Adrenal gland (tissue), 12 donors: ENCODE data around the gene LORICRIN. TPM values are rescaled to one million over a fixed set of nuclear protein-coding genes. Genes with fewer than 3 reads are reported as not detected.

Source experiments
- DNase-seq, 7 donors: peaks; one replicate each; pipeline ENCODE4 v3.0.0-alpha.2; 2019 to 2020
- H3K27ac ChIP-seq, 5 donors: fragments of 200-600 bp; sonication (generic) in 4 of 5; 1 replicate in 3 of 5; 2 replicates in 2 of 5; pipeline versions ENCODE4 v1.5.1 to v1.8.0; 2016 to 2020; ENCODE audit warnings: mild to moderate bottlenecking in 1 of 5
- H3K27me3 ChIP-seq: fragments of 200-600 bp; 2 replicates; pipeline ENCODE4 v1.8.0; 2021
- H3K36me3 ChIP-seq, 2 donors: fragments of 200-600 bp; replicated peaks in 1 of 2; 1 replicate in 1 of 2; 2 replicates in 1 of 2; pipeline versions ENCODE4 v1.5.1 to v1.8.0; 2018 to 2022
- H3K4me1 ChIP-seq, 2 donors: fragments of 200-600 bp; replicated peaks in 1 of 2; 1 replicate in 1 of 2; 2 replicates in 1 of 2; pipeline versions ENCODE4 v1.5.1 to v1.8.0; 2018 to 2021
- H3K4me3 ChIP-seq, 4 donors: fragments of 200-600 bp; sonication (generic) in 3 of 4; one replicate each; pipeline ENCODE4 v1.5.1; 2016 to 2018
- H3K9me3 ChIP-seq, 3 donors: fragments of 200-600 bp; sonication (generic) in 1 of 3; replicated peaks in 1 of 3; 1 replicate in 2 of 3; 2 replicates in 1 of 3; pipeline versions ENCODE4 v1.5.1 to v1.8.0; 2016 to 2021
- POLR2A ChIP-seq, 2 donors: fragments of 450-650 bp; IDR thresholded peaks; one replicate each; pipeline ENCODE4 v1.6.1; 2017; ENCODE audit warnings: antibody characterized with exemption in 2 of 2, mild to moderate bottlenecking in 2 of 2, moderate library complexity in 1 of 2
- WGBS, 4 donors: extraction: QIAGEN DNeasy Blood & Tissue Kit in 2 of 4; methylation state at CpG; one replicate each; pipeline versions ENCODE4 v1.1.5 to v1.1.7; 2013 to 2017; 5-methylcytosine and 5-hydroxymethylcytosine counted together
- intact Hi-C, 2 donors: fragments of 100-400 bp; cut with DNase I; formaldehyde crosslinking; loops; one replicate each; pipeline versions ENCODE4 v1.14.1 to v1.15.0; 2022 to 2023
- polyA plus RNA-seq, 3 donors: library from polyadenylated mRNA; stranded (reverse); fragments of 200-250 nt in 2 of 3; fragments of 350-450 nt in 1 of 3; fragmentation: Illumina TruSeq in 1 of 3; extraction: RNeasy Lipid Tissue Mini Kit (QIAGEN cat#74804) in 1 of 3; gene quantifications; one replicate each; pipeline ENCODE4 v1.2.3, GENCODE V29; 2013 to 2014
- total RNA-seq, 9 donors: library from RNA; depleted of rRNA in 4 of 9; stranded (reverse); fragments of >200 nt in 4 of 9; fragments of 120-200 nt in 1 of 9; fragmentation: NEBNext Ultra II Directional in 1 of 9; extraction: Animal tissue kit (Norgen Biotek cat#: 25700) in 1 of 9; gene quantifications; one replicate each; pipeline versions ENCODE4 v1.1.0 to v1.2.4, GENCODE V29; 2013 to 2023
- TF ChIP-seq, protein P1 (sequence below), 6 experiments: fragments of 450-650 bp in 4 of 6; fragments of 200-600 bp in 2 of 6; sonication (generic) in 1 of 6; IDR thresholded peaks; 1 replicate in 5 of 6; 2 replicates in 1 of 6; pipeline versions ENCODE4 v1.5.1 to v1.8.0; 2016 to 2021; ENCODE audit warnings: antibody characterized with exemption in 6 of 6, mild to moderate bottlenecking in 2 of 6, moderate library complexity in 1 of 6
- donor health status: healthy with polysubstance abuse.
- donor health status: Bipolar disorder and iron deficiency.
- donor health status: DM: yes; HTN: yes; CAD: no.
- donor health status: DM: no; HTN: no; CAD: no.
- donor health status: DM: no; HTN: no; CAD: no.
- donor health status: DM: yes; HTN: yes; CAD: no.

The LORICRIN gene
- total and polyA plus RNA-seq, 12 donors, result not detected

GRCh38 chr1:153271711-153272110, 12.2 kb downstream of the LORICRIN start:
- intact Hi-C loops, result no loop called here
- no peaks in the 10 kb centered on the region for H3K9me3 ChIP-seq
- H3K4me1 ChIP-seq, result no peaks in the 10 kb centered on the region
- TF ChIP-seq, protein P1, sequence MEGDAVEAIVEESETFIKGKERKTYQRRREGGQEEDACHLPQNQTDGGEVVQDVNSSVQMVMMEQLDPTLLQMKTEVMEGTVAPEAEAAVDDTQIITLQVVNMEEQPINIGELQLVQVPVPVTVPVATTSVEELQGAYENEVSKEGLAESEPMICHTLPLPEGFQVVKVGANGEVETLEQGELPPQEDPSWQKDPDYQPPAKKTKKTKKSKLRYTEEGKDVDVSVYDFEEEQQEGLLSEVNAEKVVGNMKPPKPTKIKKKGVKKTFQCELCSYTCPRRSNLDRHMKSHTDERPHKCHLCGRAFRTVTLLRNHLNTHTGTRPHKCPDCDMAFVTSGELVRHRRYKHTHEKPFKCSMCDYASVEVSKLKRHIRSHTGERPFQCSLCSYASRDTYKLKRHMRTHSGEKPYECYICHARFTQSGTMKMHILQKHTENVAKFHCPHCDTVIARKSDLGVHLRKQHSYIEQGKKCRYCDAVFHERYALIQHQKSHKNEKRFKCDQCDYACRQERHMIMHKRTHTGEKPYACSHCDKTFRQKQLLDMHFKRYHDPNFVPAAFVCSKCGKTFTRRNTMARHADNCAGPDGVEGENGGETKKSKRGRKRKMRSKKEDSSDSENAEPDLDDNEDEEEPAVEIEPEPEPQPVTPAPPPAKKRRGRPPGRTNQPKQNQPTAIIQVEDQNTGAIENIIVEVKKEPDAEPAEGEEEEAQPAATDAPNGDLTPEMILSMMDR (IDR thresholded peaks at IDR 0.05), result no peak
- no peak for TF ChIP-seq POLR2A (IDR thresholded peaks at IDR 0.05)
- H3K4me3 ChIP-seq, result no peak overlapping the region
- no peak for DNase-seq
- no peaks in the 10 kb centered on the region for H3K36me3 ChIP-seq
- no peak overlapping the region for H3K27ac ChIP-seq
- H3K27me3 ChIP-seq, result no peaks in the 10 kb centered on the region
- WGBS, 4 donors, result 53 to 100% (median 89%) methylated on average over 1 of the region's 1 CpG

DNA sequence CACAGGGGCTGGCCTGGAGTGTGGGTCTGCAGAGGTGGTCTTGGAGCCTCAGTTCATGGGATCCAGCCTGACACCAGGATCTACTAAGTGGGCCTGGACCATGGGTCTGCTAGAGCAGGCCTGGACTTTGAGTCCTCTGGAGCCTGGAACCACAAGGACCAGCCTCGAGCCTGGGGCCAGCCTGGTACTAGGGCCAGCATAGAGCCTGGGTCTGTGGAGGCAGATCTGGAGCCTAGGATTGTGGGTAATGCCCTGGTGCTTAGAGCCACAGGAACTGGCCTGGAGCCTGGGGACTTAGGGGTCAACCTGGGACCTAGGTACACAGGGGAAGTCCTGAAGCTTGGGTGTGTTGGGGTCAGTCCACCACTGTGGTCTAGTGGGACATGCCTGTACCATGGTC, 12.7 kb downstream of the LORICRIN start:
- intact Hi-C loops, result no loop called here
- WGBS, 4 donors, result 40 to 100% (median 94%) methylated on average over 1 of the region's 1 CpG
- H3K36me3 ChIP-seq, result no peaks in the 10 kb centered on the region
- no peaks in the 10 kb centered on the region for H3K4me1 ChIP-seq
- no peak for DNase-seq
- H3K27me3 ChIP-seq, result no peaks in the 10 kb centered on the region
- TF ChIP-seq, protein P1 (IDR thresholded peaks at IDR 0.05), result no peak
- no peak for TF ChIP-seq POLR2A (IDR thresholded peaks at IDR 0.05)
- no peak overlapping the region for H3K4me3 ChIP-seq
- no peak overlapping the region for H3K27ac ChIP-seq
- no peaks in the 10 kb centered on the region for H3K9me3 ChIP-seq

DNA sequence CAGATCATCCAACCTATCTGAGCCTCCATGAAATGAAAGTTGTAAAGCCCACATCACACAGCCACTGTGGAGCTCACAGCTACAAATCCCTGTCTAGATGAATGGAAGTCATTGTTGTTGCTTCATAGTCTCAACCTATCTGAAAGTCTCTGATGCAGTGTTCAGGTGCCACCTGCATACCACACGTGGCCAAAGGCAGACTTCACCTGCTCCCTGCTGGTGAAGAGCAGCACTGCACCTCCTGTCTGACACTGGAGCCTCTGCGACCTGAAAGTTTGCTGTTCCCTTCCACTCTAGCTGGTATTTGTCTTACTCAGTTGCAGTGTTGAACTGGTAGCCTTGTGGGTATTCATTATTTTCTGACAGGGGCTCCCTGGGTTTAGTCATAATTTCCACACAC, 18.4 kb downstream of the LORICRIN start:
- Histone ChIP-seq H3K27ac (no peak overlapping the region), H3K36me3 (no peaks in the 10 kb centered on the region), H3K4me1 (no peaks in the 10 kb centered on the region), H3K9me3 (no peaks in the 10 kb centered on the region), H3K27me3 (no peaks in the 10 kb centered on the region), H3K4me3 (no peak overlapping the region)
- no peak for TF ChIP-seq POLR2A (IDR thresholded peaks at IDR 0.05)
- TF ChIP-seq, protein P1 (IDR thresholded peaks at IDR 0.05), result peak in 5 of 6 experiments; percentile 18 to 39 (median 28)
- DNase-seq, result no peak
- intact Hi-C loops, result no loop called here
- WGBS, 4 donors, result 17 to 29% (median 20%) methylated on average over 2 of the region's 2 CpGs

GRCh38 chr1:153288634-153289275, 29.3 kb downstream of the LORICRIN start:
- TF ChIP-seq POLR2A (IDR thresholded peaks at IDR 0.05), result no peak
- TF ChIP-seq, protein P1 (IDR thresholded peaks at IDR 0.05), result peak in 4 of 6 experiments; percentile 15 to 27 (median 20)
- Histone ChIP-seq H3K4me1 (no peaks in the 10 kb centered on the region), H3K4me3 (no peak overlapping the region), H3K36me3 (no peaks in the 10 kb centered on the region), H3K27me3 (peaks cover 11% of the 10 kb centered on the region), H3K9me3 (no peaks in the 10 kb centered on the region), H3K27ac (no peak overlapping the region)
- no peak for DNase-seq
- intact Hi-C loops, result no loop called here
- 59 to 61% (median 60%) methylated on average over 9 to 11 of the region's 11 CpGs for WGBS, 4 donors
